ENCODE measurements around the gene TOPBP1. TPM values are rescaled to one million over a fixed set of nuclear protein-coding genes. Genes with fewer than 3 reads are reported as not detected.

TOPBP1 gene
- total and polyA plus RNA-seq, 2 of the 8 experiments (the other 6 are each of a cell fraction or from before 2014, with no cell fraction given), result 19.7 to 35.9 TPM

DNA sequence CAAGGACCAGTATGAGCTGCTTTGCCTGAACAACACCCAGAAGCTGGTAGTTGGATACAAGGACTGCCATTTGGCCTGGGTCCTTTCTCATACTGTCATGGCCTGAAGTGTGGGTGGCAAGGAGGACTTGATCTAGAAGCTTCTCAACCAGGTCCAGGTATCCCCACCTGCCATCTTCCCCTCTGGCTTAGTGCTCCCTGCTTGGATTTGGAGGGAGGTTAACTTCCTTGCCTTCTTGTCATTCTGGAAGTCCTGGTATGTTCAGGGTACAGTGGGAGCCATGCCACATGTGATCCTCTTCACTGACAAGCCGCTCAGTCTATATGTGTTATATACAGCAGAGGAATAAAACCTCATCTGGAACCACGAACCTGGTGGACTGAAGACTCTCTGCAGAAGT is 37.7 kb upstream of the TOPBP1 start:
- Histone ChIP-seq H3K14ac (ENCODE audit: insufficient read length) (no peak overlapping the region), H2BK5ac (ENCODE audit: low read depth, low read length) (no peak overlapping the region), H2BK120ac (replicated peaks; ENCODE audit: low read depth, low read length) (no peak overlapping the region), H3K79me2 (ENCODE audit: control insufficient read depth in 1 of 2, insufficient read depth in 2 of 2, low read length in 2 of 2) (no peaks in the 10 kb centered on the region), H3K4me1 (replicated peaks in 1 of 4; ENCODE audit: control insufficient read depth in 3 of 4, insufficient read depth in 4 of 4, low read length in 3 of 4) (no peaks in the 10 kb centered on the region), H4K91ac (replicated peaks; ENCODE audit: insufficient read length, low read length) (no peak overlapping the region), H2BK20ac (ENCODE audit: low read length) (no peak overlapping the region), H2BK15ac (ENCODE audit: low read length) (no peak overlapping the region), H4K5ac (ENCODE audit: insufficient read length, low read depth, low read length) (no peak overlapping the region), H3K4ac (replicated peaks; ENCODE audit: insufficient read length, low read depth, low read length) (no peak overlapping the region), H3K4me2 (ENCODE audit: insufficient read depth in 1 of 2, low read depth in 2 of 2, low read length in 2 of 2) (no peak overlapping the region), H3K18ac (ENCODE audit: extremely low read depth, low read length) (no peak overlapping the region), H3K27ac (ENCODE audit: low read depth, low read length) (no peak overlapping the region), H3K56ac (replicated peaks; ENCODE audit: insufficient read length, low read depth, low read length) (no peak overlapping the region), H2AK5ac (ENCODE audit: low read depth, low read length) (no peak overlapping the region), H3K4me3 (ENCODE audit: extremely low read depth in 1 of 4, insufficient read depth in 2 of 4, low read depth in 3 of 4, low read length in 4 of 4) (no peak overlapping the region), H2BK12ac (ENCODE audit: low read depth, low read length) (no peak overlapping the region), H3K79me1 (ENCODE audit: low read depth, low read length) (no peaks in the 10 kb centered on the region), H4K8ac (ENCODE audit: extremely low read depth, insufficient read depth, low read length) (no peak overlapping the region), H3K27me3 (replicated peaks in 1 of 4; ENCODE audit: control insufficient read depth in 3 of 4, extremely low read depth in 1 of 4, insufficient read depth in 3 of 4, low read length in 3 of 4) (no peaks in the 10 kb centered on the region), H3K23me2 (ENCODE audit: low read depth, low read length) (no peaks in the 10 kb centered on the region), H3K9ac (replicated peaks in 1 of 4; ENCODE audit: extremely low read depth in 1 of 4, low read depth in 3 of 4, low read length in 3 of 4) (no peak overlapping the region), H2AFZ (ENCODE audit: low read length) (no peak overlapping the region), H3K9me3 (ENCODE audit: insufficient read depth in 2 of 2, low read depth in 1 of 2, low read length in 1 of 2) (no peaks in the 10 kb centered on the region), H4K20me1 (replicated peaks in 1 of 2; ENCODE audit: control insufficient read depth in 1 of 2, insufficient read depth in 2 of 2, low read length in 2 of 2) (no peaks in the 10 kb centered on the region), H3K36me3 (ENCODE audit: control insufficient read depth in 2 of 4, insufficient read depth in 4 of 4, low read length in 3 of 4) (no peaks in the 10 kb centered on the region), H3K23ac (ENCODE audit: insufficient read length) (no peak overlapping the region)
- no peak for TF ChIP-seq YY1 (IDR thresholded peaks at IDR 0.05; ENCODE audit: low read depth, low read length)
- TF ChIP-seq PHF8 (conservative IDR thresholded peaks at IDR 0.05; ENCODE audit: low read depth, low read length), result no peak
- no peak for TF ChIP-seq KDM5A (IDR thresholded peaks at IDR 0.05; ENCODE audit: low read length)
- no peak for TF ChIP-seq NRF1 (IDR thresholded peaks at IDR 0.05; ENCODE audit: low read depth, low read length)
- TF ChIP-seq TAF1 (IDR thresholded peaks at IDR 0.05; ENCODE audit: low read depth, low read length), result no peak
- no peak for TF ChIP-seq CTCF (IDR thresholded peaks at IDR 0.05; ENCODE audit: control extremely low read depth in 1 of 3, insufficient read depth in 1 of 3, low read depth in 1 of 3, low read length in 3 of 3)
- no peak for TF ChIP-seq SAP30 (IDR thresholded peaks at IDR 0.05; ENCODE audit: insufficient read depth, insufficient replicate concordance, low read length)
- no peak for TF ChIP-seq JUN (IDR thresholded peaks at IDR 0.05; ENCODE audit: low read depth, low read length)
- no peak for TF ChIP-seq RBBP5 (IDR thresholded peaks at IDR 0.05; ENCODE audit: borderline replicate concordance, low read depth, low read length)
- no peak for TF ChIP-seq TEAD4 (IDR thresholded peaks at IDR 0.05; ENCODE audit: low read depth, low read length)
- TF ChIP-seq CEBPB (IDR thresholded peaks at IDR 0.05; ENCODE audit: low read depth, low read length), result no peak
- no peak for DNase-seq (ENCODE audit: low read depth in 1 of 2, low spot score in 2 of 2)
- FAIRE-seq, result no peak
- 91% methylated on average over 2 of the region's 2 CpGs; no CpG with 5 or more reads in 1 of the 2 experiments for WGBS, 2 experiments (ENCODE audit: extremely low coverage in 1 of 2, insufficient coverage in 1 of 2, insufficient read length in 1 of 2, insufficient replicate concordance in 2 of 2, low coverage in 1 of 2, low lambda C conversion rate in 2 of 2, missing lambda C conversion rate in 1 of 2)
- ChIA-PET CTCF (ENCODE audit: partially characterized antibody) (no interaction called here), POLR2A (ENCODE audit: partially characterized antibody) (no interaction called here)

Measured in H1 (cell line).